ENCODE measurements around the gene EXOC6B.

DNA sequence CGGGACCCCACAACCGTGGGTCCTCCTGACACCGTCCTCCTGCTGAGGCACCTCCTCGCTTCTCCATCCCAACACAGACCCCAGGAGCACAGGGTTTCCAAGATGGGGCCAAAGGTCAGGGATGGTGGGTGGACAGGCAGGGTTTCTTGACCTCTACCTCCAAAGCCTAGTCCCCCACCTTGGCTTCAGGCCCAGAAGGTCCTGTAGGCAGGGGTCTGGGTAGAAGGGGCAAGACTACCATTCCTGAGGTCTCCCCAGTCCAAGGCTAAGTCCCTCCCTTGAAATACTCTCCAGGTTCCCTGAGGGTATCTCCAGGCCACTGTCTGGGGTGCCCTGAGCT lies 685.2 kb downstream of the EXOC6B start:
- TF ChIP-seq, protein P1, sequence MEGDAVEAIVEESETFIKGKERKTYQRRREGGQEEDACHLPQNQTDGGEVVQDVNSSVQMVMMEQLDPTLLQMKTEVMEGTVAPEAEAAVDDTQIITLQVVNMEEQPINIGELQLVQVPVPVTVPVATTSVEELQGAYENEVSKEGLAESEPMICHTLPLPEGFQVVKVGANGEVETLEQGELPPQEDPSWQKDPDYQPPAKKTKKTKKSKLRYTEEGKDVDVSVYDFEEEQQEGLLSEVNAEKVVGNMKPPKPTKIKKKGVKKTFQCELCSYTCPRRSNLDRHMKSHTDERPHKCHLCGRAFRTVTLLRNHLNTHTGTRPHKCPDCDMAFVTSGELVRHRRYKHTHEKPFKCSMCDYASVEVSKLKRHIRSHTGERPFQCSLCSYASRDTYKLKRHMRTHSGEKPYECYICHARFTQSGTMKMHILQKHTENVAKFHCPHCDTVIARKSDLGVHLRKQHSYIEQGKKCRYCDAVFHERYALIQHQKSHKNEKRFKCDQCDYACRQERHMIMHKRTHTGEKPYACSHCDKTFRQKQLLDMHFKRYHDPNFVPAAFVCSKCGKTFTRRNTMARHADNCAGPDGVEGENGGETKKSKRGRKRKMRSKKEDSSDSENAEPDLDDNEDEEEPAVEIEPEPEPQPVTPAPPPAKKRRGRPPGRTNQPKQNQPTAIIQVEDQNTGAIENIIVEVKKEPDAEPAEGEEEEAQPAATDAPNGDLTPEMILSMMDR (IDR thresholded peaks at IDR 0.05) = no peak
- TF ChIP-seq POLR2A (IDR thresholded peaks at IDR 0.05) (no peak), EP300 (IDR thresholded peaks at IDR 0.05) (no peak), POLR2AphosphoS5 (IDR thresholded peaks at IDR 0.05) (no peak)

All from stomach (tissue), 4 donors.